Measurements from ENCODE around the gene C2CD3.

DNA sequence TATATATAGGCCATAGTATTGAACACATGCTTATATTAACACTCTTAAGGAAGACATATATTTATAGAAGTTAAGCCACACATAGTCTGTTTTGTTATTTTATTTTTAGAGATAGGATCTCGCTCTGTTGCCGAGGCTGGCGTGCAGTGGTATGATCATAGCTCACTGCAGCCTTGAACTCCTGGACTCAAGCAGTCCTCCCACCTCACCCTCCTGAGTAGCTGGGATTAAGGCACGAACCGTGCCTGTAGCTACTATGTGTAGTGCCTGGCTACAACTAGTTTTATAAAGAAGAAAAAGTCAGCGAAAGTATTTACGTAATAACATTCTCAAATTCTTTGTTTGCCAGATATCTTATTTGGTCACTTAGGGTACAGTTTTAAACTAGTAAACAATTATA, 182.6 kb downstream of the C2CD3 start:
- TF ChIP-seq SNRNP70 (optimal IDR thresholded peaks at IDR 0.05; ENCODE audit: low read depth, low read length) (no peak), JUNB (CRISPR knock-in tag; conservative IDR thresholded peaks at IDR 0.05) (no peak), PTBP1 (IDR thresholded peaks at IDR 0.05; ENCODE audit: low read depth, low read length) (no peak), ZNF830 (CRISPR knock-in tag; IDR thresholded peaks at IDR 0.05) (no peak), YBX1 (IDR thresholded peaks at IDR 0.05) (no peak), DNMT1 (IDR thresholded peaks at IDR 0.05) (no peak), PCBP2 (IDR thresholded peaks at IDR 0.05; ENCODE audit: low read depth, low read length, poor library complexity, severe bottlenecking) (no peak)
- TF ChIP-seq, protein P1, sequence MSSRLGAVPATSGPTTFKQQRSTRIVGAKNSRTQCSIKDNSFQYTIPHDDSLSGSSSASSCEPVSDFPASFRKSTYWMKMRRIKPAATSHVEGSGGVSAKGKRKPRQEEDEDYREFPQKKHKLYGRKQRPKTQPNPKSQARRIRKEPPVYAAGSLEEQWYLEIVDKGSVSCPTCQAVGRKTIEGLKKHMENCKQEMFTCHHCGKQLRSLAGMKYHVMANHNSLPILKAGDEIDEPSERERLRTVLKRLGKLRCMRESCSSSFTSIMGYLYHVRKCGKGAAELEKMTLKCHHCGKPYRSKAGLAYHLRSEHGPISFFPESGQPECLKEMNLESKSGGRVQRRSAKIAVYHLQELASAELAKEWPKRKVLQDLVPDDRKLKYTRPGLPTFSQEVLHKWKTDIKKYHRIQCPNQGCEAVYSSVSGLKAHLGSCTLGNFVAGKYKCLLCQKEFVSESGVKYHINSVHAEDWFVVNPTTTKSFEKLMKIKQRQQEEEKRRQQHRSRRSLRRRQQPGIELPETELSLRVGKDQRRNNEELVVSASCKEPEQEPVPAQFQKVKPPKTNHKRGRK (tag; IDR thresholded peaks at IDR 0.05), result no peak
- TF ChIP-seq, protein P2, sequence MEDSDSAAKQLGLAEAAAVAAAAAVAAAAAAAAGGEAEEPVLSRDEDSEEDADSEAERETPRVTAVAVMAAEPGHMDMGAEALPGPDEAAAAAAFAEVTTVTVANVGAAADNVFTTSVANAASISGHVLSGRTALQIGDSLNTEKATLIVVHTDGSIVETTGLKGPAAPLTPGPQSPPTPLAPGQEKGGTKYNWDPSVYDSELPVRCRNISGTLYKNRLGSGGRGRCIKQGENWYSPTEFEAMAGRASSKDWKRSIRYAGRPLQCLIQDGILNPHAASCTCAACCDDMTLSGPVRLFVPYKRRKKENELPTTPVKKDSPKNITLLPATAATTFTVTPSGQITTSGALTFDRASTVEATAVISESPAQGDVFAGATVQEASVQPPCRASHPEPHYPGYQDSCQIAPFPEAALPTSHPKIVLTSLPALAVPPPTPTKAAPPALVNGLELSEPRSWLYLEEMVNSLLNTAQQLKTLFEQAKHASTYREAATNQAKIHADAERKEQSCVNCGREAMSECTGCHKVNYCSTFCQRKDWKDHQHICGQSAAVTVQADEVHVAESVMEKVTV (CRISPR knock-in tag; IDR thresholded peaks at IDR 0.05), result no peak
- TF ChIP-seq, protein P3, sequence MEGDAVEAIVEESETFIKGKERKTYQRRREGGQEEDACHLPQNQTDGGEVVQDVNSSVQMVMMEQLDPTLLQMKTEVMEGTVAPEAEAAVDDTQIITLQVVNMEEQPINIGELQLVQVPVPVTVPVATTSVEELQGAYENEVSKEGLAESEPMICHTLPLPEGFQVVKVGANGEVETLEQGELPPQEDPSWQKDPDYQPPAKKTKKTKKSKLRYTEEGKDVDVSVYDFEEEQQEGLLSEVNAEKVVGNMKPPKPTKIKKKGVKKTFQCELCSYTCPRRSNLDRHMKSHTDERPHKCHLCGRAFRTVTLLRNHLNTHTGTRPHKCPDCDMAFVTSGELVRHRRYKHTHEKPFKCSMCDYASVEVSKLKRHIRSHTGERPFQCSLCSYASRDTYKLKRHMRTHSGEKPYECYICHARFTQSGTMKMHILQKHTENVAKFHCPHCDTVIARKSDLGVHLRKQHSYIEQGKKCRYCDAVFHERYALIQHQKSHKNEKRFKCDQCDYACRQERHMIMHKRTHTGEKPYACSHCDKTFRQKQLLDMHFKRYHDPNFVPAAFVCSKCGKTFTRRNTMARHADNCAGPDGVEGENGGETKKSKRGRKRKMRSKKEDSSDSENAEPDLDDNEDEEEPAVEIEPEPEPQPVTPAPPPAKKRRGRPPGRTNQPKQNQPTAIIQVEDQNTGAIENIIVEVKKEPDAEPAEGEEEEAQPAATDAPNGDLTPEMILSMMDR (IDR thresholded peaks at IDR 0.05 in 2 of 3, conservative IDR thresholded peaks at IDR 0.05 in 1 of 3; ENCODE audit: insufficient read depth in 2 of 3, low read depth in 1 of 3, low read length in 3 of 3), result no peak
- TF ChIP-seq, protein P4, sequence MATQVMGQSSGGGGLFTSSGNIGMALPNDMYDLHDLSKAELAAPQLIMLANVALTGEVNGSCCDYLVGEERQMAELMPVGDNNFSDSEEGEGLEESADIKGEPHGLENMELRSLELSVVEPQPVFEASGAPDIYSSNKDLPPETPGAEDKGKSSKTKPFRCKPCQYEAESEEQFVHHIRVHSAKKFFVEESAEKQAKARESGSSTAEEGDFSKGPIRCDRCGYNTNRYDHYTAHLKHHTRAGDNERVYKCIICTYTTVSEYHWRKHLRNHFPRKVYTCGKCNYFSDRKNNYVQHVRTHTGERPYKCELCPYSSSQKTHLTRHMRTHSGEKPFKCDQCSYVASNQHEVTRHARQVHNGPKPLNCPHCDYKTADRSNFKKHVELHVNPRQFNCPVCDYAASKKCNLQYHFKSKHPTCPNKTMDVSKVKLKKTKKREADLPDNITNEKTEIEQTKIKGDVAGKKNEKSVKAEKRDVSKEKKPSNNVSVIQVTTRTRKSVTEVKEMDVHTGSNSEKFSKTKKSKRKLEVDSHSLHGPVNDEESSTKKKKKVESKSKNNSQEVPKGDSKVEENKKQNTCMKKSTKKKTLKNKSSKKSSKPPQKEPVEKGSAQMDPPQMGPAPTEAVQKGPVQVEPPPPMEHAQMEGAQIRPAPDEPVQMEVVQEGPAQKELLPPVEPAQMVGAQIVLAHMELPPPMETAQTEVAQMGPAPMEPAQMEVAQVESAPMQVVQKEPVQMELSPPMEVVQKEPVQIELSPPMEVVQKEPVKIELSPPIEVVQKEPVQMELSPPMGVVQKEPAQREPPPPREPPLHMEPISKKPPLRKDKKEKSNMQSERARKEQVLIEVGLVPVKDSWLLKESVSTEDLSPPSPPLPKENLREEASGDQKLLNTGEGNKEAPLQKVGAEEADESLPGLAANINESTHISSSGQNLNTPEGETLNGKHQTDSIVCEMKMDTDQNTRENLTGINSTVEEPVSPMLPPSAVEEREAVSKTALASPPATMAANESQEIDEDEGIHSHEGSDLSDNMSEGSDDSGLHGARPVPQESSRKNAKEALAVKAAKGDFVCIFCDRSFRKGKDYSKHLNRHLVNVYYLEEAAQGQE (IDR thresholded peaks at IDR 0.05; ENCODE audit: borderline replicate concordance), result no peak
- TF ChIP-seq, protein P4 (CRISPR knock-in tag; IDR thresholded peaks at IDR 0.05; ENCODE audit: low read depth), result no peak
